BLaER1 treated with 17β-estradiol and CSF1 and Interleukin-3, amounts not matched to agents 10 nM and 100 nM (cell line): ENCODE results near the gene UBL4B.

Experiments used
- H3K27ac ChIP-seq, 11 experiments: shearing (Covaris generic); formaldehyde crosslinking; 2 replicates each; pipeline ENCODE4 v1.8.1; 2022
- H3K27me3 ChIP-seq, 11 experiments: shearing (Covaris generic); formaldehyde crosslinking; 2 replicates each; pipeline ENCODE4 v1.8.1; 2022
- H3K36me3 ChIP-seq, 11 experiments: shearing (Covaris generic); formaldehyde crosslinking; 2 replicates each; pipeline ENCODE4 v1.8.1; 2022
- H3K4me1 ChIP-seq, 10 experiments: shearing (Covaris generic); formaldehyde crosslinking; 2 replicates each; pipeline ENCODE4 v1.8.1; 2022
- H3K4me2 ChIP-seq, 11 experiments: shearing (Covaris generic); formaldehyde crosslinking; 2 replicates each; pipeline ENCODE4 v1.8.1; 2022
- H3K4me3 ChIP-seq, 10 experiments: shearing (Covaris generic); formaldehyde crosslinking; 2 replicates each; pipeline ENCODE4 v1.8.1; 2022
- H3K9ac ChIP-seq, 11 experiments: shearing (Covaris generic); formaldehyde crosslinking; 2 replicates each; pipeline ENCODE4 v1.8.1; 2022
- H3K9me3 ChIP-seq, 11 experiments: shearing (Covaris generic); formaldehyde crosslinking; replicated peaks in 1 of 11; 2 replicates each; pipeline ENCODE4 v1.8.1; 2022
- H4K20me1 ChIP-seq, 11 experiments: shearing (Covaris generic); formaldehyde crosslinking; 2 replicates each; pipeline ENCODE4 v1.8.1; 2022
- Cebpa-rat ChIP-seq, 11 experiments: shearing (Covaris generic); IDR thresholded peaks; 2 replicates each; pipeline ENCODE4 v1.8.1; 2022

Gene UBL4B

GRCh38 chr1:110160538-110161100 is 48.4 kb downstream of the UBL4B start:
- TF ChIP-seq Cebpa-rat (IDR thresholded peaks at IDR 0.05) = no peak
- Histone ChIP-seq H3K4me3 (no peak overlapping the region), H4K20me1 (peaks cover 0 to 4% (median 0%) of the 10 kb centered on the region in 11 experiments; a peak in 1 of 22 replicates), H3K36me3 (no peaks in the 10 kb centered on the region), H3K9me3 (peaks cover 0 to 4% (median 0%) of the 10 kb centered on the region in 11 experiments; a peak in 1 of 22 replicates), H3K9ac (no peak overlapping the region), H3K4me2 (peak overlapping the region in 9 of 11 experiments; percentile 13 to 57 (median 35); a peak in 12 of 22 replicates), H3K27ac (no peak overlapping the region), H3K4me1 (peaks cover 0 to 17% (median 11%) of the 10 kb centered on the region in 10 experiments; a peak in 15 of 20 replicates), H3K27me3 (no peaks in the 10 kb centered on the region; a peak in 1 of 22 replicates)

GRCh38 chr1:110161165-110161564 is 48.9 kb downstream of the UBL4B start:
- Histone ChIP-seq H3K36me3 (no peaks in the 10 kb centered on the region), H3K27me3 (no peaks in the 10 kb centered on the region), H3K4me2 (peak overlapping the region in 5 of 11 experiments; percentile 11 to 52 (median 19); a peak in 6 of 22 replicates), H3K9ac (no peak overlapping the region), H3K4me3 (no peak overlapping the region), H4K20me1 (peaks cover 0 to 4% (median 0%) of the 10 kb centered on the region in 11 experiments; a peak in 1 of 22 replicates), H3K9me3 (peaks cover 0 to 4% (median 0%) of the 10 kb centered on the region in 11 experiments; a peak in 1 of 22 replicates), H3K27ac (no peak overlapping the region), H3K4me1 (peaks cover 0 to 17% (median 11%) of the 10 kb centered on the region in 10 experiments; a peak in 15 of 20 replicates)
- TF ChIP-seq Cebpa-rat (IDR thresholded peaks at IDR 0.05) = no peak

- H3K4me3 ChIP-seq = no peak overlapping the region
- H3K27me3 ChIP-seq = no peaks in the 10 kb centered on the region
- no peak for TF ChIP-seq Cebpa-rat (IDR thresholded peaks at IDR 0.05)
- H3K36me3 ChIP-seq = no peaks in the 10 kb centered on the region
- peaks cover 0 to 17% (median 11%) of the 10 kb centered on the region in 10 experiments; a peak in 15 of 20 replicates for H3K4me1 ChIP-seq
- H3K4me2 ChIP-seq = peak overlapping the region in 1 of 11 experiments; percentile 11; a peak in 1 of 22 replicates
- peaks cover 0 to 4% (median 0%) of the 10 kb centered on the region in 11 experiments; a peak in 1 of 22 replicates for H4K20me1 ChIP-seq
- no peak overlapping the region for H3K9ac ChIP-seq
- H3K9me3 ChIP-seq = peaks cover 0 to 4% (median 0%) of the 10 kb centered on the region in 11 experiments; a peak in 1 of 22 replicates
- no peak overlapping the region for H3K27ac ChIP-seq
These were observed 49.6 kb downstream of the UBL4B start for GRCh38 chr1:110161849-110162248.
